CD4-positive, alpha-beta T cell treated with Interleukin-15 for 4 hours (primary cell): ENCODE results near the gene PAFAH2.
A peak's percentile ranks its signal among the peaks of the same experiment; 100 is the strongest.
"Not testable (repeated sequence)": the region's sequence is repeated elsewhere in the genome, so short reads cannot be mapped to it uniquely, and the experiment has no call there.

Source experiments
- DNase-seq: peaks from one replicate; pipeline ENCODE4 v3.0.0-alpha.2; 2020; ENCODE audit warnings: low spot score

Gene PAFAH2

GRCh38 chr1:26010825-26011224, 13.0 kb upstream of the PAFAH2 start:
- DNase-seq = no peak

- no peak for DNase-seq
Measured at GRCh38 chr1:26009796-26010447, 12.1 kb upstream of the PAFAH2 start.

- no peak for DNase-seq
Measured at GRCh38 chr1:26006710-26007109, 8.8 kb upstream of the PAFAH2 start.

- no peak for DNase-seq
Measured at GRCh38 chr1:26005434-26006105, 7.7 kb upstream of the PAFAH2 start.

GRCh38 chr1:26003756-26004155, 5.9 kb upstream of the PAFAH2 start:
- no peak for DNase-seq

- no peak for DNase-seq
Measured at GRCh38 chr1:26003262-26003661, 5.4 kb upstream of the PAFAH2 start.

- DNase-seq = no peak
Measured at GRCh38 chr1:25999041-25999800, 1.4 kb upstream of the PAFAH2 start.

GRCh38 chr1:25996966-25997827, 666 bp downstream of the PAFAH2 start:
- peak; percentile 26 for DNase-seq

- no peak for DNase-seq
Measured at GRCh38 chr1:25994402-25995150, 3.3 kb downstream of the PAFAH2 start.

- no peak for DNase-seq
Measured at GRCh38 chr1:25993197-25993951, 4.5 kb downstream of the PAFAH2 start.

GRCh38 chr1:25992689-25993171, 5.1 kb downstream of the PAFAH2 start:
- no peak for DNase-seq

- no peak for DNase-seq
Measured at GRCh38 chr1:25991937-25992688, 5.8 kb downstream of the PAFAH2 start.

GRCh38 chr1:25990702-25991395, 7.0 kb downstream of the PAFAH2 start:
- peak; percentile 51 for DNase-seq

GRCh38 chr1:25990251-25990650, 7.6 kb downstream of the PAFAH2 start:
- no peak for DNase-seq

GRCh38 chr1:25989440-25990234, 8.2 kb downstream of the PAFAH2 start:
- DNase-seq = no peak

GRCh38 chr1:25987951-25988350, 9.9 kb downstream of the PAFAH2 start:
- DNase-seq = no peak

- DNase-seq = not testable (repeated sequence)
Measured at GRCh38 chr1:25986773-25987172, 11.1 kb downstream of the PAFAH2 start.

- DNase-seq = no peak
Measured at GRCh38 chr1:25985670-25986069, 12.2 kb downstream of the PAFAH2 start.
